ENCODE results near the gene SAMD8.
A peak's percentile ranks its signal among the peaks of the same experiment; 100 is the strongest.

Gene SAMD8

DNA sequence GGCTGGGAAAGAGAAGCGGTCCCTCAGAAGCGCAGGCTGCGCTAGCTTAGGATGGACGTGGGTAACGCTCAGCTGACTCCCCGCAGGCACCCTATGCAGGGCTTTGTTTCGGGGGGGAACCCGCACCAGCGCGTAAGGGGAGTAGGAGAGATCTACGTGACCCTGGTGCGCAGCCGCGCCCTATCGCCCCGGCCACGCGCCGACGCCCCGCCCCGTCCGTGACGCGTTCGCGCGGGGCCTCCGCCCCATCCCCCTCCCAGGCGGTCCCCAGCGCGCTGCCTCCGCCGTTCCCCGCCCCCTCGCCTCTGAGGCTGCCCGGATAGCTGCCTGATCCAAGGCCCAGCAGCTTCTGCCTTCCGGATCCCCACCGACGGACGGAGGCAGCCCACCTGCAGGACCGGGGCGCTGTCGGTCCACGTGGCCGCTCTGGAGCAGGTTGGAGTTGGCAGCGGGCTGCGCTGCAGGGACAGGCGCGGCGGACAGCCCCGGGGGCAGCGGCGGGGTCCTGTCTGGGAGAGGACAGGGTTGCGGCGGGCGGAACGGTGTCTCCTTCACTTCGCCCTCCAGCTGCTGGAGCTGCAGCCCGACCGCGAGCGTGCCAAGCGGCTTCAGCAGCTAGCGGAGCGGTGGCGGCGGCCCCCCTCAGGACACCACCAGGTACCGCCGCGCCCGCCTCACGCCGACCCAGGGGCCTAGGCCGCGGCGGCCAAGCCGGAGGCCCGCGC is 99.0 kb downstream of the SAMD8 start, which contains the start of gene VDAC2:
Gene VDAC2 (plus strand): TSS at position 515 of the 725 bp plus-strand sequence. CDS start 363 bp downstream, outside the sequence.
- Histone ChIP-seq H3K4me2 (ENCODE audit: low read depth, low read length, poor library complexity, severe bottlenecking) (peak within 1 kb of the TSS; percentile 96), H3K4me3 (ENCODE audit: insufficient read depth, low read length, poor library complexity, severe bottlenecking) (peak within 1 kb of the TSS; percentile 98), H3F3A (ENCODE audit: insufficient read depth) (no peaks in the 10 kb centered on the region), H3K9me2 (replicated peaks; ENCODE audit: insufficient read depth, low read length) (no peaks in the 10 kb centered on the region), H3K27ac (ENCODE audit: low read depth, low read length) (peak within 1 kb of the TSS; percentile 83), H2AFZ (ENCODE audit: low read depth, low read length, severe bottlenecking) (peak within 1 kb of the TSS; percentile 97), H3K36me3 (ENCODE audit: low read length) (peaks cover 18% of the 10 kb centered on the region), H4K20me1 (ENCODE audit: low read depth, low read length) (no peaks in the 10 kb centered on the region; the same call in 1 of the 2 replicates), H3K27me3 (ENCODE audit: low read length) (no peaks in the 10 kb centered on the region), H3K9ac (ENCODE audit: low read length) (peak within 1 kb of the TSS; percentile 99), H3K79me2 (ENCODE audit: insufficient read depth, low read length) (peaks cover 46% of the 10 kb centered on the region), H3K9me3 (ENCODE audit: insufficient read depth, low read length) (no peaks in the 10 kb centered on the region)
- no peak for TF ChIP-seq EZH2phosphoT487 (conservative IDR thresholded peaks at IDR 0.05; ENCODE audit: low read length)
- TF ChIP-seq, protein P1, sequence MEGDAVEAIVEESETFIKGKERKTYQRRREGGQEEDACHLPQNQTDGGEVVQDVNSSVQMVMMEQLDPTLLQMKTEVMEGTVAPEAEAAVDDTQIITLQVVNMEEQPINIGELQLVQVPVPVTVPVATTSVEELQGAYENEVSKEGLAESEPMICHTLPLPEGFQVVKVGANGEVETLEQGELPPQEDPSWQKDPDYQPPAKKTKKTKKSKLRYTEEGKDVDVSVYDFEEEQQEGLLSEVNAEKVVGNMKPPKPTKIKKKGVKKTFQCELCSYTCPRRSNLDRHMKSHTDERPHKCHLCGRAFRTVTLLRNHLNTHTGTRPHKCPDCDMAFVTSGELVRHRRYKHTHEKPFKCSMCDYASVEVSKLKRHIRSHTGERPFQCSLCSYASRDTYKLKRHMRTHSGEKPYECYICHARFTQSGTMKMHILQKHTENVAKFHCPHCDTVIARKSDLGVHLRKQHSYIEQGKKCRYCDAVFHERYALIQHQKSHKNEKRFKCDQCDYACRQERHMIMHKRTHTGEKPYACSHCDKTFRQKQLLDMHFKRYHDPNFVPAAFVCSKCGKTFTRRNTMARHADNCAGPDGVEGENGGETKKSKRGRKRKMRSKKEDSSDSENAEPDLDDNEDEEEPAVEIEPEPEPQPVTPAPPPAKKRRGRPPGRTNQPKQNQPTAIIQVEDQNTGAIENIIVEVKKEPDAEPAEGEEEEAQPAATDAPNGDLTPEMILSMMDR (IDR thresholded peaks at IDR 0.05; ENCODE audit: insufficient read depth, low read length, poor library complexity, severe bottlenecking): no peak

- peaks cover 4% of the 10 kb centered on the region; the same call in 1 of the 2 replicates for H4K20me1 ChIP-seq (ENCODE audit: low read depth, low read length)
- H3K36me3 ChIP-seq (ENCODE audit: low read length): peaks cover 20% of the 10 kb centered on the region
- H3K4me2 ChIP-seq (ENCODE audit: low read depth, low read length, poor library complexity, severe bottlenecking): peak overlapping the region; percentile 96
- H3K9me3 ChIP-seq (ENCODE audit: insufficient read depth, low read length): no peaks in the 10 kb centered on the region
- H3K4me3 ChIP-seq (ENCODE audit: insufficient read depth, low read length, poor library complexity, severe bottlenecking): peak overlapping the region; percentile 98
- TF ChIP-seq EZH2phosphoT487 (conservative IDR thresholded peaks at IDR 0.05; ENCODE audit: low read length): no peak
- TF ChIP-seq, protein P1 (IDR thresholded peaks at IDR 0.05; ENCODE audit: insufficient read depth, low read length, poor library complexity, severe bottlenecking): no peak
- peak overlapping the region; percentile 83 for H3K27ac ChIP-seq (ENCODE audit: low read depth, low read length)
- no peaks in the 10 kb centered on the region for H3K9me2 ChIP-seq (replicated peaks; ENCODE audit: insufficient read depth, low read length)
- H3K27me3 ChIP-seq (ENCODE audit: low read length): no peaks in the 10 kb centered on the region
- no peaks in the 10 kb centered on the region for H3F3A ChIP-seq (ENCODE audit: insufficient read depth)
- H3K9ac ChIP-seq (ENCODE audit: low read length): peak overlapping the region; percentile 99
- peaks cover 52% of the 10 kb centered on the region for H3K79me2 ChIP-seq (ENCODE audit: insufficient read depth, low read length)
- peak overlapping the region; percentile 86 for H2AFZ ChIP-seq (ENCODE audit: low read depth, low read length, severe bottlenecking)
Measured at GRCh38 chr10:75211007-75211691, 99.7 kb downstream of the SAMD8 start.

- Histone ChIP-seq H2AFZ (ENCODE audit: low read depth, low read length, severe bottlenecking) (no peak overlapping the region), H3K4me2 (ENCODE audit: low read depth, low read length, poor library complexity, severe bottlenecking) (peak overlapping the region; percentile 96), H3K4me3 (ENCODE audit: insufficient read depth, low read length, poor library complexity, severe bottlenecking) (peak overlapping the region; percentile 98), H3K79me2 (ENCODE audit: insufficient read depth, low read length) (peaks cover 64% of the 10 kb centered on the region), H3K9ac (ENCODE audit: low read length) (peak overlapping the region; percentile 99), H3K36me3 (ENCODE audit: low read length) (peaks cover 27% of the 10 kb centered on the region), H3K27me3 (ENCODE audit: low read length) (no peaks in the 10 kb centered on the region), H3K27ac (ENCODE audit: low read depth, low read length) (no peak overlapping the region), H4K20me1 (ENCODE audit: low read depth, low read length) (peaks cover 7% of the 10 kb centered on the region; the same call in 1 of the 2 replicates), H3K9me2 (replicated peaks; ENCODE audit: insufficient read depth, low read length) (no peaks in the 10 kb centered on the region), H3K9me3 (ENCODE audit: insufficient read depth, low read length) (no peaks in the 10 kb centered on the region), H3F3A (ENCODE audit: insufficient read depth) (0 out of 2 replicates have a peak, but pooled peaks cover 4% of the 10 kb centered on the region)
- TF ChIP-seq EZH2phosphoT487 (conservative IDR thresholded peaks at IDR 0.05; ENCODE audit: low read length): no peak
- TF ChIP-seq, protein P1 (IDR thresholded peaks at IDR 0.05; ENCODE audit: insufficient read depth, low read length, poor library complexity, severe bottlenecking): no peak
Measured at GRCh38 chr10:75212343-75212742, 100.9 kb downstream of the SAMD8 start.
